IPS-NIHi7 (cell line): ENCODE results near the gene OR8B12.

ENCODE experiments used
- DNase-seq: peaks from one replicate; pipeline ENCODE4 v3.0.0; 2012; ENCODE audit warnings: mixed read lengths; ENCODE audit errors: extremely low spot score

The OR8B12 gene

GRCh38 chr11:124543554-124543953 lies at the start of gene OR8B12:
TSS of gene OR8B12 (minus strand) at chr11:124543654. CDS start at chr11:124543654, 0 bp downstream.
- no peak for DNase-seq

GRCh38 chr11:124592627-124593026 lies 49.2 kb upstream of the OR8B12 start:
- DNase-seq, result no peak

GRCh38 chr11:124591430-124591829 lies 48.0 kb upstream of the OR8B12 start:
- DNase-seq, result no peak

GRCh38 chr11:124586238-124586860 lies 42.9 kb upstream of the OR8B12 start:
- peak; percentile 35 for DNase-seq

GRCh38 chr11:124584681-124585372 lies 41.4 kb upstream of the OR8B12 start:
- DNase-seq, result no peak

- no peak for DNase-seq
Measured at GRCh38 chr11:124583781-124584180, 40.3 kb upstream of the OR8B12 start.

- no peak for DNase-seq
Measured at GRCh38 chr11:124582565-124582964, 39.1 kb upstream of the OR8B12 start.

- no peak for DNase-seq
Measured at GRCh38 chr11:124581817-124582216, 38.4 kb upstream of the OR8B12 start.

- DNase-seq, result no peak
Measured at GRCh38 chr11:124578761-124579160, 35.3 kb upstream of the OR8B12 start.

GRCh38 chr11:124577716-124578427 lies 34.4 kb upstream of the OR8B12 start:
- DNase-seq, result no peak

GRCh38 chr11:124570160-124570559 lies 26.7 kb upstream of the OR8B12 start:
- no peak for DNase-seq

GRCh38 chr11:124569697-124570096 lies 26.2 kb upstream of the OR8B12 start, which contains the start of gene OR8A1:
TSS of gene OR8A1 (plus strand) at chr11:124569997. CDS start at chr11:124570120, 123 bp downstream.
- DNase-seq, result no peak

- no peak for DNase-seq
Measured at GRCh38 chr11:124556828-124557227, 13.4 kb upstream of the OR8B12 start.

GRCh38 chr11:124551987-124552386 lies 8.5 kb upstream of the OR8B12 start:
- no peak for DNase-seq

- DNase-seq, result peak; percentile 31
Measured at GRCh38 chr11:124551189-124551588, 7.7 kb upstream of the OR8B12 start.

GRCh38 chr11:124543145-124543544 lies 309 bp downstream of the OR8B12 start:
- DNase-seq, result no peak

- no peak for DNase-seq
Measured at GRCh38 chr11:124541204-124541603, 2.2 kb downstream of the OR8B12 start.

GRCh38 chr11:124538019-124538418 lies 5.4 kb downstream of the OR8B12 start:
- no peak for DNase-seq

- peak; percentile 73 for DNase-seq
Measured at GRCh38 chr11:124536520-124536919, 6.9 kb downstream of the OR8B12 start.

GRCh38 chr11:124535552-124536232 lies 7.8 kb downstream of the OR8B12 start:
- DNase-seq, result no peak

- no peak for DNase-seq
Measured at GRCh38 chr11:124534051-124534450, 9.4 kb downstream of the OR8B12 start.

- DNase-seq, result no peak
Measured at GRCh38 chr11:124533626-124534025, 9.8 kb downstream of the OR8B12 start.
